Activated CD4-positive, alpha-beta T cell treated with anti-CD3 and anti-CD28 coated beads for 48 hours (primary cell): ENCODE results near the gene ANKRD36B.
"Not testable (repeated sequence)": the region's sequence is repeated elsewhere in the genome, so short reads cannot be mapped to it uniquely, and the experiment has no call there.

Source experiments
- DNase-seq: peaks from one replicate; pipeline ENCODE4 v3.0.0-alpha.2; 2020

ANKRD36B gene

GRCh38 chr2:97548536-97548935 lies 41.1 kb downstream of the ANKRD36B start:
- DNase-seq, result not testable (repeated sequence)

GRCh38 chr2:97546711-97547110 lies 43.0 kb downstream of the ANKRD36B start:
- DNase-seq, result no peak

- not testable (repeated sequence) for DNase-seq
Observed at GRCh38 chr2:97544911-97545310, 44.8 kb downstream of the ANKRD36B start.

GRCh38 chr2:97525904-97526303 lies 63.8 kb downstream of the ANKRD36B start:
- DNase-seq, result not testable (repeated sequence)

GRCh38 chr2:97523816-97524215 lies 65.9 kb downstream of the ANKRD36B start:
- DNase-seq, result not testable (repeated sequence)

- DNase-seq, result not testable (repeated sequence)
Observed at GRCh38 chr2:97522916-97523555, 66.6 kb downstream of the ANKRD36B start.

GRCh38 chr2:97495651-97496050 lies 94.0 kb downstream of the ANKRD36B start:
- DNase-seq, result not testable (repeated sequence)

GRCh38 chr2:97490141-97490540 lies 99.5 kb downstream of the ANKRD36B start:
- peak; percentile 2 for DNase-seq
